Tibial nerve (tissue), 3 donors: Measurements from ENCODE around the gene CD163L1.

ENCODE experiments used
- CTCF ChIP-seq, 5 experiments: fragments of 200-600 bp in 3 of 5; fragments of 450-650 bp in 2 of 5; sonication (generic) in 3 of 5; IDR thresholded peaks; one replicate each; pipeline ENCODE4 v1.5.1; 2016 to 2019; ENCODE audit warnings: antibody characterized with exemption in 5 of 5, mild to moderate bottlenecking in 3 of 5, moderate library complexity in 2 of 5
- POLR2A ChIP-seq, 2 donors: fragments of 450-650 bp; IDR thresholded peaks; one replicate each; pipeline ENCODE4 v1.6.1; 2017; ENCODE audit warnings: antibody characterized with exemption in 2 of 2, mild to moderate bottlenecking in 2 of 2, moderate library complexity in 2 of 2

- no peak for TF ChIP-seq CTCF (IDR thresholded peaks at IDR 0.05)
- no peak for TF ChIP-seq POLR2A (IDR thresholded peaks at IDR 0.05)
Measured at GRCh38 chr12:7324176-7324575, 119.8 kb downstream of the CD163L1 start.
